Body of pancreas (tissue), 4 donors: ENCODE measurements around the gene OR10A6. TPM values are rescaled to one million over a fixed set of nuclear protein-coding genes. Genes with fewer than 3 reads are reported as not detected.

Experiments used
- ATAC-seq: fragments of 150-250 bp; one replicate; pipeline ENCODE4 v1.9.1; 2016
- DNase-seq, 4 donors: peaks; one replicate each; pipeline ENCODE4 v3.0.0-alpha.2; 2019
- H3K27ac ChIP-seq, 4 donors: fragments of 200-600 bp; sonication (generic); 1 replicate in 3 of 4; 2 replicates in 1 of 4; pipeline versions ENCODE4 v1.5.1 to v1.6.1; 2016 to 2019; ENCODE audit warnings: mild to moderate bottlenecking in 1 of 4, mixed read lengths in 1 of 4, moderate library complexity in 1 of 4
- H3K27me3 ChIP-seq, 2 donors: fragments of 200-600 bp; sonication (generic); one replicate each; pipeline ENCODE4 v1.6.0; 2016; ENCODE audit warnings: mild to moderate bottlenecking in 1 of 2
- H3K36me3 ChIP-seq, 2 donors: fragments of 200-600 bp; sonication (generic); replicated peaks in 1 of 2; 2 replicates each; pipeline ENCODE4 v1.5.1; 2016; ENCODE audit warnings: low read depth in 2 of 2; ENCODE audit not compliant: insufficient read depth in 1 of 2
- H3K4me1 ChIP-seq: fragments of 200-600 bp; sonication (generic); one replicate; pipeline ENCODE4 v1.6.0; 2016
- H3K4me3 ChIP-seq, 2 donors: fragments of 200-600 bp; sonication (generic); 1 replicate in 1 of 2; 2 replicates in 1 of 2; pipeline ENCODE4 v1.5.1; 2016 to 2019
- H3K9me3 ChIP-seq, 3 donors: fragments of 200-600 bp; sonication (generic); 1 replicate in 2 of 3; 2 replicates in 1 of 3; pipeline ENCODE4 v1.5.1; 2016
- CTCF ChIP-seq, 7 experiments: fragments of 450-650 bp in 4 of 7; fragments of 200-600 bp in 3 of 7; sonication (generic) in 3 of 7; IDR thresholded peaks; one replicate each; pipeline ENCODE4 v1.5.1; 2016 to 2019; ENCODE audit warnings: antibody characterized with exemption in 7 of 7
- POLR2A ChIP-seq, 3 donors: fragments of 450-650 bp; IDR thresholded peaks; one replicate each; pipeline ENCODE4 v1.6.1; 2016; ENCODE audit warnings: antibody characterized with exemption in 3 of 3, mild to moderate bottlenecking in 2 of 3
- WGBS, 2 donors: methylation state at CpG; one replicate each; pipeline ENCODE4 v1.1.5; 2017; 5-methylcytosine and 5-hydroxymethylcytosine counted together
- intact Hi-C: fragments of 100-400 bp; cut with DNase I; formaldehyde crosslinking; loops from one replicate; pipeline ENCODE4 v1.15.1; 2023
- total RNA-seq, 2 donors: library from RNA; depleted of rRNA; stranded (reverse); fragments of >200 nt; gene quantifications; one replicate each; pipeline ENCODE4 v1.1.0, GENCODE V29; 2016

Gene OR10A6
- total RNA-seq, 2 donors from 2014 or later, result not detected

GRCh38 chr11:7903940-7904339, 27.1 kb downstream of the OR10A6 start:
- intact Hi-C loops, result loop anchor here (5.0 kb wide), 1 partner anchor 88 kb away; no protein-coding TSS in a partner anchor
- Histone ChIP-seq H3K27ac (no peak overlapping the region), H3K4me3 (no peak overlapping the region), H3K4me1 (peaks cover 26% of the 10 kb centered on the region), H3K36me3 (no peaks in the 10 kb centered on the region), H3K27me3 (no peaks in the 10 kb centered on the region), H3K9me3 (no peaks in the 10 kb centered on the region)
- DNase-seq, result no peak
- ATAC-seq, result no peak
- 17 to 25% methylated on average over 2 of the region's 2 CpGs for WGBS, 2 donors
- TF ChIP-seq POLR2A (IDR thresholded peaks at IDR 0.05), result no peak
- no peak for TF ChIP-seq CTCF (IDR thresholded peaks at IDR 0.05)

- Histone ChIP-seq H3K9me3 (no peaks in the 10 kb centered on the region), H3K27ac (no peak overlapping the region), H3K36me3 (no peaks in the 10 kb centered on the region), H3K27me3 (no peaks in the 10 kb centered on the region), H3K4me3 (no peak overlapping the region), H3K4me1 (peaks cover 38% of the 10 kb centered on the region)
- no peak for ATAC-seq
- TF ChIP-seq POLR2A (IDR thresholded peaks at IDR 0.05) (no peak), CTCF (IDR thresholded peaks at IDR 0.05) (no peak)
- intact Hi-C loops, result loop anchor here (5.0 kb wide), 1 partner anchor 91 kb away; no protein-coding TSS in a partner anchor
- 50 to 64% methylated on average over 3 of the region's 3 CpGs for WGBS, 2 donors
- DNase-seq, result no peak
Measured at GRCh38 chr11:7901319-7901854, 29.7 kb downstream of the OR10A6 start.

GRCh38 chr11:7900686-7901085, 30.4 kb downstream of the OR10A6 start:
- no peaks in the 10 kb centered on the region for H3K9me3 ChIP-seq
- no peak overlapping the region for H3K27ac ChIP-seq
- H3K36me3 ChIP-seq, result no peaks in the 10 kb centered on the region
- TF ChIP-seq CTCF (IDR thresholded peaks at IDR 0.05) (no peak), POLR2A (IDR thresholded peaks at IDR 0.05) (no peak)
- no peaks in the 10 kb centered on the region for H3K27me3 ChIP-seq
- intact Hi-C loops, result loop anchor here (5.0 kb wide), 1 partner anchor 92 kb away; no protein-coding TSS in a partner anchor
- H3K4me1 ChIP-seq, result peaks cover 38% of the 10 kb centered on the region
- no peak overlapping the region for H3K4me3 ChIP-seq
- 88 to 93% methylated on average over 4 of the region's 4 CpGs for WGBS, 2 donors
- no peak for ATAC-seq
- DNase-seq, result no peak

GRCh38 chr11:7899418-7899817, 31.6 kb downstream of the OR10A6 start:
- Histone ChIP-seq H3K27me3 (no peaks in the 10 kb centered on the region), H3K4me1 (peaks cover 47% of the 10 kb centered on the region), H3K36me3 (no peaks in the 10 kb centered on the region), H3K9me3 (no peaks in the 10 kb centered on the region), H3K27ac (no peak overlapping the region), H3K4me3 (no peak overlapping the region)
- TF ChIP-seq POLR2A (IDR thresholded peaks at IDR 0.05) (no peak), CTCF (IDR thresholded peaks at IDR 0.05) (no peak)
- ATAC-seq (no peak), DNase-seq (no peak)
- intact Hi-C loops, result no loop called here
- WGBS, 2 donors, result 61 to 67% methylated on average over 4 of the region's 4 CpGs

- TF ChIP-seq POLR2A (IDR thresholded peaks at IDR 0.05), result no peak
- no peak for TF ChIP-seq CTCF (IDR thresholded peaks at IDR 0.05)
- H3K9me3 ChIP-seq, result no peaks in the 10 kb centered on the region
- ATAC-seq (no peak), DNase-seq (no peak)
- H3K4me1 ChIP-seq, result peaks cover 54% of the 10 kb centered on the region
- WGBS, 2 donors, result 53 to 56% methylated on average over 5 of the region's 5 CpGs
- H3K36me3 ChIP-seq, result no peaks in the 10 kb centered on the region
- no peaks in the 10 kb centered on the region for H3K27me3 ChIP-seq
- intact Hi-C loops, result no loop called here
- no peak overlapping the region for H3K27ac ChIP-seq
- no peak overlapping the region for H3K4me3 ChIP-seq
Measured at GRCh38 chr11:7898666-7899283, 32.3 kb downstream of the OR10A6 start.
